NCI-H128 (cell line): Measurements from ENCODE around the gene TNFRSF4.

ENCODE experiments used
- DNase-seq: peaks from one replicate; lab custom pipeline; 2025; ENCODE audit not compliant: unreplicated experiment; lab: John Stamatoyannopoulos, UW

The TNFRSF4 gene

DNA sequence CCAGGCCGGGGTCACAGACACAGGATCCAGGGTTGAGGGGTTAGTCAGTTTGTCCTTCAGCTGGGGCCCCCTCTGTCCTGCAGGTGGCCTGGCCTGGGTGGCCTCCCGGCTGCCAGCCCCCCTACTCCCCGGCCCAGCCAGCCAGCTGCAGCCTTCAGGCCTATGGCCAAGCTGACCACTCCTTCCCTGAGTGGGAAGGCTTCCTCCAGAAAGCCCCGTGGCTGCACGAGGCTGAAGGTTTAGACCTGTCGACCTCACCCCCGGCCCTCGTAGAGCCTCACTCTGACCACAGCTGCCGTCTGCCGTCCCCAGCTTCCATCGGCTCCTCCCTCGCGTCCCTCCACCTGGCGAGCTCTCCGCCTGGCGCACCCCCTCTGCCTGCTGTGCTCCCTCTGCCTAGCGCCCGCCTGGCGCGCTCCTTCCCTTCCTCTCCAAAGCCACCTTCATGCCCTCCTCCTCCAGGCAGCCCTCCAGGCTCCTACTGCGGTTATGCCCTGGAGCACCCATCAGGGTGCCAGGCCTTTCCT lies 30.7 kb downstream of the TNFRSF4 start:
- DNase-seq: no peak

DNA sequence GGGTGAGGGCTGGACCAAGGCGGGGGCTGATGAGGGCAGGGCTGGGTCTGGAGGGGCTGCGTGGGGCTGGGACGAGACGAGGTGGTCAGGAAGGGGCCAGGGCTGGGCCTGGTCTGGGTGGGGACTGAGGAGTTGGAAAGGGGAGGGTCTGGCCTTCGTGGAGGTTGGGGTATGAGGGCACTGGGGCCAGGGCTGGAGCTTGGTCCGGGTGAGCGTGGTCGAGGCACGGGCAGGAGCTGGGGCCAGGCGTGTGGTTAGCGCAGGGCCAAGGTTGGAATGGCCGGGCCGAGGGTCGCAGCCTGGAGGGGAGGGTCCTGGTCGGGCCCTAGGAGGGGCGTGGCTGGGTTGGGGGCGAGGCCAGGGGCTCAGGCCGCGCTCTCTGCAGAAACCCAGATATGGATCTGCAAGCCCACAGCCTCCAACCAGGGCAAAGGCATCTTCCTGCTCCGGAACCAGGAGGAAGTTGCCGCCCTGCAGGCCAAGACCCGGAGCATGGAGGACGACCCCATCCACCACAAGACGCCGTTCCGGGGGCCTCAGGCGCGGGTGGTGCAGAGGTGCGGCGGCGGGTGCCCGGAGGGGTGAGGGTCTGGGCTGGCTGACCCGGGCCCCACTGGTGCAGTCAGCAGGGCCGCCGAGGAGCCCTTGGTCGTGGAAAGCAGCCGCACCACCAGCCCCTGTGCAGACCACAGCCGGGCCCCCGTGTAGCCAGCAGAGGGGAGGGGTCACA lies 31.3 kb downstream of the TNFRSF4 start:
- no peak for DNase-seq

DNA sequence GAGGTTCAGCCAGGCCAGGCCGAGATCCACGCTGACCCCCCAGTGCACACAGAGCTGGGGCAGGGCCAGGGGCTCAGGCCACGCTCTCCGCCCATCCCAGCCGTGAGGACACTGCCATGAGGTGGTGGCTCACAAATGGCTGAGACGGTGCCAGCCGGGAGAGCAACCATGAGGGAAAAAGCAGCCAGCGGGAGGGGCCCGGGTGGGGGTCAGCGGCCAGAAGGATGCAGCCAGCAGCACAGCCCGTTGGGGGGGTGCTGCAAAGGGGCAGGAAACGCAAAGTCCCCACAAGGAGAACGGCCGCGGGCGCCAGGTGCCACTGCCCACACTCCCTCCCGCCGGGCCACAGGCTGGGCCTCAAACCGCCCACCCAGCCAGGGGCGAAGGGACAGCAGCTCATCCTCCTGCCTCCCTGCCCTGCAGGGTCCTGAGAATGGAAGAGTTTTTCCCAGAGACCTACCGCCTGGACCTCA lies 32.0 kb downstream of the TNFRSF4 start:
- no peak for DNase-seq

DNA sequence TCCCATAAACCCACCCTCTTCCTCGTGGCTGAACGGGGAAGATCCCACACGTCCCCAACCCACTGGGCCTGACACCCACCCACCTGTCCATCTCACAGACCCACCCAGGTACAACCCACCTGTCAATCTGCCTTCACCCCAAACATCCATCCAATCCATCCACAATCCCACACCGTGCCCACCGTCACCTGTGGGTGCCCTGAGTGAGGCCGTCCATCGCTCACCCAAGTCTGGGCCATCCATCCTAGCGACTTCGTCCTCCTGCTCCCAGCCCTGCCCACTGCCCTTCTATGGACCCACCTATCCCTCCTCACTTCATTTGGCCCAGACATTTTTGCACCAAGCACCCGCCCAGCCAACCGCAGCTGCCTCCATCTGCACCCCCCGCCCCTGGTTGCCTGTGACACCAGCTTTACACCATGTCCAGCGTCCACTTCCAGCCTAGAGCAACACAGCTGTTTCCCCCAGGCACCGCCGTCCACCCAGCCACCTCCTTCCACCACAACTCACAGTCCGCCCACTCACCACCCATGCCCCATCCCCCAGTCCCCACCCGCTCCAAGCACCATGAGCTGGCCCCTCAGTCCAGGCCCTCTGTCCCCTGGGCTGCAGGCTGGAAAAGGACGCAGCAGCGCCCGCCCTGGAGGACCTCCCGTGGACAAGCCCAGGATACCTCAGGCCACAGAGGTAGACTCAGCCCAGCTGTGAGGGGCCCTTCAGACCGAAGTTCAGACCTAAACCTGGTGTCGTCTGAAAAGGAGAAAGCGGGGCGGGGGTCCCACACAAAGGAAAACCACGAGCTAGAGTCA lies 32.6 kb downstream of the TNFRSF4 start:
- DNase-seq: no peak

DNA sequence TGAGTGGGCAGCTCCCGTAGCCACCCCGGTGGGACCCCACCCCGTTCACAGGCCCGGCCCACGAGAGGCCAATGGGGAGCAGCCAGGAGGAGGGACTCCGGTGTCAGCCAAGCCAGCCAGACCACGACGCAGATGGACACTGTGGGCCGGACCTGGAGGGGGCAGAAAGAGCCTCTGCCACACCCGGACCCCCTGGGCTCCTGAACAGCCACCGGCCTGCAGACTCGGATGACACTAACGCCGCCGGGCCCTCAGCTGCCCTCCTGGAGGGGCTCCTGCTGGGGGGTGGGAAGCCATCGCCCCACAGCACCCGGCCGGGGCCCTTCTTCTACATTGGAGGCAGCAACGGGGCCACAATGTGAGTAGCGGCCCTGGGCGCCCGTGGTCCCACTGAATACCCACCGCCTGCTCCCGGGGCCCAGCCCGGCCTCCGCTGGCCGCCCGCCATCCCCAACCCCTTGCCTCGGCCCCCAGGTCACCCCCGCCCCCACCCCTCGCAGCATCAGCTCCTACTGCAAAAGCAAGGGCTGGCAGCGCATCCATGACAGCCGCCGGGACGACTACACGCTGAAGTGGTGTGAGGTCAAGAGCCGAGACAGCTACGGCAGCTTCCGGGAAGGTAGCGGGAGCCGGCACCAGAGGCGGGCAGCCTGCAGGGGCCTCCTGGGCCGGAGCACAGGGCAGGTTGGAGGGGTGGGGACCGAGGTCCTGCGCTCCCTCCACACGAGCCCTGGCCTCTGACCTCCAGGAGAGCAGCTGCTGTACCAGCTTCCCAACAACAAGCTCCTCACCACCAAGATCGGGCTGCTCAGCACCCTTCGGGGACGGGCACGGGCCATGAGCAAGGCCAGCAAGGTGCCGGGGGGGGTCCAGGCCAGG lies 33.7 kb downstream of the TNFRSF4 start:
- no peak for DNase-seq

DNA sequence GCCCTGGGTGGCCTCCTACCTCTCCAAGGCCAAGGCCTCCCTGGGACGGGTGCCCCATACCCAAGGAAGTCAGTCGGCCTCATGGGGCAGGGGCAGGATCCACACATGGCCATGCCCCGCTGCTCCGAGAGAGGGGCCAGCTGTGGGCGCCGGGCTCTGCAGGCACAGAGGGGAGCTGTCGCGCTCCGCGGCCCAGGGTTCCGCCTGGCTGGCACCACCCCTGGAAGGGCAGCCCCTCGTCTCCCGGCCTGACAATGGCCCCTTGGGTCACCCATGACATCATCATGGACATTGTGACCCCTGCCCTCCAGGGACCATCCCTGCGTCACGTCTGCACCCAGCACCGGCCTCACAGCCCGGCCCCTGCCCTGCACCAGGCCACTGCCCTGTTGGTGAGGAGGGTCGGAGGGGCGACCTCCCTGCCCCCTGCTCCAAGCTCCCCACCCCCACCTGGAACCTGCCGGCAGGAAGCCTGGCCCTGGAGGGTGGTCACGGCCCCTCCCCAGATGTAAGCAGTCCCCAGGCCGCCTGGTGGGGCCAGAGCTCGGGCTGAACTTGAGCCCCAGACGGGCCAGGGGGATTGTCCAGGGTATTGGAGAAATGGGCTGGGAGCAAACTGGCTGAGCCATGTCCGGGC lies 34.5 kb downstream of the TNFRSF4 start:
- DNase-seq: no peak

DNA sequence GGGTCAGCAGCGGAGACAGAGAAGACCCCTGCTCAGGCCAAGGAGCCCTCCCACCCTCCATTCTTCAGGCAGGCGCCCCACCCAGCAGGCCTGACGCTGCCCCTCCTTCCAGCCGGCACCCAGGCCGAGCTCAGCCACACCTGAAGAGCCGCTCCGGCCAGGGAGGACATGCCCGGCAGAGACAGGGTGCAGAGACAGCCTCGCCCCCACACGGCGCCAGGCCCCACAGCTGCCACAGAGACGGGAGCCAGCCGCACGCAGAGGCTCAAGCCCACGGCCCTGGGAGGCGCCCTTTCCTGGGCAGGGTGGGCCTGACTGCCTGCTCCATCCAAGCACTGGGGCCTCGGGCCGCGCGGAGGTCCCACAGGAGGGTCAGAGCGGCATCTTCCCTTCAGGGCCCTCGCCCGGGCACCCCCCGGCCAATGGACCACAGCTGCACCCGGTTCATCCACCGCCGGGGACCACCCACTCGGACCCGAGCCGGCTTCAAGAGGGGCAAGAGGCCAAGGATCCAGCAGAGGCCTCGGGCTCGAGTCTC lies 35.1 kb downstream of the TNFRSF4 start:
- no peak for DNase-seq

DNA sequence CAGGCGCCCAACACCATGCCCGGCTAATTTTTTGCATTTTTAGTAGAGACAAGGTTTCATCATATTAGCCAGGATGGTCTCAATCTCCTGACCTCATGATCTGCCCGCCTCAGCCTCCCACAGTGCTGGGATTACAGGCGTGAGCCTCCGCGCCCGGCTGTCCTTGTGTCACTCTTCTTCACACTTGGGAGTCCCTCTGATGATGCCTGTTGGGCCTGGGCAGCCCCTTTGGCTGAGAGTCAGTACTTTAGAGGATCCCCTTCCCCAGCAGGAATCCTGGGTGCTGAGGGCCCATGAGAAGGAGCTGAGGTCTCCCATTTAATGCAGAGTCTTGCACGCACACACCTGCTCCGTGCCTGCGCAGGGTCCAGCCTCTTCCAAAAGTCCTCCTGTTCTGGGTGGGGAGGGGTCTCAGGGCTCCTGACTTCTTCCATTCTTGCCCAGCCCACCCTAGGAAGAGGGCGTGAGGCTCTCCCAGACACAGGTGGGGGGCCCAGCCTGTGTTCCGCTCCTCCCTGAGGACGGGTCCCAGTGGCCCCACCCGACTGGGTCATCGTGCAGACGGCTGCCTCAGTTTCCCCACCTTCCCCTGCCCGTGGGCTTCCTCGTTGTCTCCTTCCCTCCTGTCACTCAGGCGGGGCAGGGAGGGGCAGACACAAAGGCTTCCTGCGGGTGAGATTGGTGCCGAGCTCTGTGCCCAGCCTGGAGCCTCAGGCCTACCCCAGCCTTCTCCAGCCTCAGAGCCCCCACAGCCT lies 36.3 kb downstream of the TNFRSF4 start:
- DNase-seq: no peak

DNA sequence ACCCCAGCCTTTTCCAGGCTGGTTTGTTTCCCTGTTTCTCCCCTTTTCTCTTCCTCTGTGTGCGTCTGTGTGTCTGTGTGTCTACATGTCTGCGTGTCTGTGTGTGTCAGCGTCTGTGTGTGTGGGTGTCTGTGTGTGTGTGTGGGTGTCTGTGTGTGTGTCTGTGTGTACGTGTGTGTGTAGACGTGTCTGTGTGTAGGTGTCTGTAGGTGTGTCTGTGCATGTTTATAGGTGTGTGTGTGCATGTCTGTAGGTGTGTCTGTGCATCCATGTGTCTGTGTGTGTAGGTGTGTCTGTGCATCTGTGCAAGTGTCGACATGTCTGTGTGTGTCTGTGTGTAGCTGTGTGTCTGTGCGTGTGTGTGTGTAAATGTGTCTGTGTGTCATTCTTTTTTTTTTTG lies 37.0 kb downstream of the TNFRSF4 start:
- no peak for DNase-seq

DNA sequence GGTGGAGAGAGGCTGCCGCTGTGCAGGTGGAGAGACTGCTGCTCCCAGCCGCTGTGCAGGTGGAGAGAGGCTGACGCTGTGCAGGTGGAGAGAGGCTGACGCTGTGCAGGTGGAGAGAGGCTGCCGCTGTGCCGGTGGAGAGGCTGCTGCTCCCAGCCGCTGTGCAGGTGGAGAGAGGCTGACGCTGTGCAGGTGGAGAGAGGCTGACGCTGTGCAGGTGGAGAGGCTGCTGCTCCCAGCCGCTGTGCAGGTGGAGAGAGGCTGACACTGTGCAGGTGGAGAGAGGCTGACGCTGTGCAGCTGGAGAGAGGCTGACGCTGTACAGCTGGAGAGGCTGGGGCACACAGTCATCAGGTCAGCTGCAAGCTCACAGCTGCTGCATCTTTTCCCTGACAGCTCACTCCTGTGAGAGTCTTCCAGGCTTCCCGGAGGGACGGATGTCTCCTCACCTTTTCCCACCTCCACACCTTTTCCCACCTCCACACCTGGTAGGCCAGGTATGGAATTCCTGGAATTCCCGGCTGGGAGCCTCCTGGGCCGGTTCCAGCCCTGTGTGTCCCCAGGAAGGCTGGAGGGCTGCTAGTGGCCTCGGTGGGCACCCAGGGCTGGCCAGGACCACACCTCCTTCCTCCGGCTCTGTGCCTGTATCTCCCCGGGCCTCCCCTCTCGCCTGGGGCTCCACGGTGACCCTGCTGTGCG lies 37.7 kb downstream of the TNFRSF4 start:
- peak; percentile 61 for DNase-seq

DNA sequence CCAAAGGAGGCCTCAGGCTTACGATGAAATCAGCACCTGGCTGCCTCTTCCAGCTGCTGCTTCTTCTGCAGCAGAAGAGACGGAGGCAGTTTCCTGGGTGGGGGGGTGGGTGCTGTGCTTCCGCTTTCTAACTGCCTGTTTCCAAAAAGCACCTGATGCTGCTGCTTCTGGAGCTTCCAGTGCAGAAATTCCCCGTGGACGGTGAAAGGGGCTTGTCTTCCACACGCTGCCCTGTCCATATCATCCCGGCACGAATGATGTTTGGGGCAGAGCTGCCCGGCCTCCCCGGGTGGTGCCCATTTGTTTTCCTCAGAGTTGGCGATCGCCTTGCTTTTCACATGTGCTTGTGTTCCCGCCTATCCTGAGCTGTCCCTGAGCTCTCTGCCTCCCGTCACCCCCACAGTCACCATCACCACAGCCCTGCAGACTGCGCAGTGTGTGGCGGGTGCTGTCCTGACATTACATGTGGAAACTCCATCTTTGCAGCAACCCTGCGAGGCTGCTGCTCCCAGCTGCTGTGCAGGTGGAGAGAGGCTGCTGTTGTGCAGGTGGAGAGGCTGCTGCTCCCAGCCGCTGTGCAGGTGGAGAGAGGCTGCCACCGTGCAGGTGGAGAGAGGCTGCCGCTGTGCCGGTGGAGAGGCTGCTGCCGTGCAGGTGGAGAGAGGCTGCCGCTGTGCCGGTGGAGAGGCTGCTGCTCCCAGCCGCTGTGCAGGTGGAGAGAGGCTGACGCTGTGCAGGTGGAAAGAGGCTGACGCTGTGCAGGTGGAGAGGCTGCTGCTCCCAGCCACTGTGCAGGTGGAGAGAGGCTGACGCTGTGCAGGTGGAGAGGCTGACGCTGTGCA lies 38.5 kb downstream of the TNFRSF4 start:
- peak; percentile 87 for DNase-seq

DNA sequence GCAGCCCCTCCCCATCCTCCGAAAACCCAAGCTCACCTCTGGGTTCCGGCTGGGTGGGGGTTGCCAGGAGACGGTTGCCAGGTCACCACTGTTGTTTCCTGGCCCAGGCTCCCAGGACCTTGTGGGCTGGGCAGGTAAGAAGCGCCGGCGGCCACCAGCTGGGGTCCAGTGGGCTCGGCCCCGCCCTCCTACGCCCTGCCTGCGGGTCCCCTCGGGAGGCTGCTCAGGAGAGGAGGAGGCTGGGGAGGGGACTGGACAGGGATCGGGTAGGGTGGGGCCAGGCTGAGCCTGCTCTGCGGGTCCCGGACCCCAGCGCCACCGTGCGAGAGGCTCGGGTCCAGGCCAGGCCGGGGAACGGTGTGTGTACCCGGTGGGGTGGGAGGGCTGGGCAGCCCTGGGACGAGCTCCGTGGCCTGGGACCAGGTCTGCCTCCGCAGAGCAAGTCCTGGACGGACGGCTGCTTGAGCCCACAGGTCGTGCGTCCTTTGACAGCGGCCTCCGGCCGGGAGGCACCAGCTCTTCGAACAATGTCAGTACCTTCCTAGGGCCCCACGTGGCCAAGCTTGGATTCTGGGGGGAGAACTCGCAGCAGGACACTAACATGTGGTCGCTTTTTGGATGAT lies 40.0 kb downstream of the TNFRSF4 start, which contains the start of gene TTLL10:
TSS of gene TTLL10 (plus strand) at position 88 of the 623 bp plus-strand sequence. CDS start 5,336 bp downstream, outside the sequence.
- DNase-seq: no peak

DNA sequence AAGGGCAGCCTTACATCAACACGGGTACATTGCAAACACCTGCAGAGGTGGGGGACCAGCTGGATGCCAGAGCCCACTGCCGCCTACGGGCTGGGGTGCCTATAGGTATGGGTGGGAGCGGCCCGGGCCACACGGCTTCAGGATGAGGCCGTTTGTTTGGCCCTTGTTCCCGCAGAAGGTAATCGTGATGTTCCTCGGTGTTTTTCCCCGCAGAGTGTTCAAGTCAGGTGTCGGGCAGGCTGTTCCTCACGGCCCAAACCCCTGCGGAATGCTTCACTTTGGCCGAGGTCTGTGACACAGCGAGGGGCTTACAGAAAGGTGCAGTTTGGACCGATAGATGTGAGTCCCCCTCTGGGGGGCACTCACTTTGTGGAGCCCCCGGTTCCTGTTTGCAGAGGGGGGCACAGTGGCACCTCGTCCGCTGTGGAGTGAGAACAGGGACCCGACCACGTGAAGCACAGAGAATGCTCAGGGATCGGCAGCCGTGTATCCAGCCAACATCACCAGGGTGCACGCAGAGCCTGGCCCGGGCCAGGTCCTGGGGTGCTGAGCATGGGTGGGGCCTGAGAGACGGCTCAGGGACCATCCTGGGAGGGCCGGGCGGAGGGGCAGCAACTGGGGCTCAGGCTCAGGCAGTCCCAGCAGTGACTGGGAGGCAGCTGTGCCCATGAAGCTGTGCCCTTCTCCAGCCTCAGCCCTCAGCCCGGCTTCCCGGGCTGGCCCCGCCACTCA lies 40.7 kb downstream of the TNFRSF4 start:
- no peak for DNase-seq

DNA sequence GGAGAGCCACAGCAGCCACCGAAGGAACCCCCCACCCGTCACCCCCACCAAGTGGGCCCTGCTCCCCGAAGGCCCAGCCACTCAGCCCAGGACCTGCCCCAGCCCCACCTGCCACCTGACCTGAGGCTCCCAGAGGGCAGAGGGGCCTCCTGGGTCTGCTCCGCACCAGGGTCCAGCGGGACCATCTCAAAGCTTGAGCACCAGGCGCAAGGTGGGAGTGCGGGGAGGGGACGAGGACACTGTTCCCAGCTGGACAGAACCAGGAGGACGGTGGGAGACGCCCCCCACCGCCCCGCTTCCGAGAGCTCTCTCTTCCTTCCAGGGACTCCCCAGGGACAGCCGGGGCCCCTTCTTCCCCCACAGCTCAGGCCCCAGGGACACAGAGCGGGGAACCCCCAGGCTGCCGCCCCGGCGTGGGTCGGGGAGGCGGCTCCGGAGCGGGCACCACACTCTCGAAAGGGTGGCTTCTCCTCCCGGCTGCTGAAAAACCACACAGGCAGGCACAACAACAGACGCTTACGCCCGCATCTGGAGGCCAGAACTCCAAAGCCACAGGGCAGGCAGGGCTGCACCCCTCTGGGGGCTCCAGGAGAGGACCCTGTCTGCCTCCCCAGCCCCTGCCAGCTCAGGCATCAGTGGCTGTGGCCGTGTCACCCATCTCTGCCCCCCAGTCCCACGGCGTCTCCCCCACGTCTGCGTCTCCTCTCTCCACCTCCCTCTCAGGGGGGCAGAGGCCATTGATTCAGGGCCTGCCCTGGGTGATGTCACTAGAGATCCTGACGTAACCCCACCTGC lies 42.2 kb downstream of the TNFRSF4 start:
- DNase-seq: no peak

DNA sequence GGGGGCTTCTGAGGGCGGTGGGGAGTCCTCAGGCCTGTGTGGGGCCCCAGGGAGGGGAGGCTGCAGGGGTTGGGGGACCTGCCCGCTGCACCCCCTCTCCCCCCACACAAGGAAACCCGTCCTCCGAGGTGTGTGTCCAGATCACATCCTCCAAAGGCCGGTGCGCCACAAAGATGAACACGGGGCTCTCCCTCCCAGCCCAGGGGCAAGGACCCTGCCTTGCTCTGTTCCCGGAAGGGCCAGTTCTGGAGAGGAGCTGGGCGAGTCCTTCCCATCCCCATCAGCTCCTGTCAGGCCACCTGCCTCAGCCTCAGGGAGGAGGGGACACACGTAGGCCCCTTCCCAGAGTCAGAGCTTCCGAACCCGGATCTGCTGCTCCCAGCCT lies 42.8 kb downstream of the TNFRSF4 start:
- DNase-seq: no peak
